ENCODE measurements around the gene MED16. TPM values are rescaled to one million over a fixed set of nuclear protein-coding genes. Genes with fewer than 3 reads are reported as not detected.

Gene MED16
- total and polyA plus RNA-seq, 2 of the 13 experiments (the other 11 are each of a cell fraction or from before 2014, with no cell fraction given), result 13.3 to 14.8 TPM

DNA sequence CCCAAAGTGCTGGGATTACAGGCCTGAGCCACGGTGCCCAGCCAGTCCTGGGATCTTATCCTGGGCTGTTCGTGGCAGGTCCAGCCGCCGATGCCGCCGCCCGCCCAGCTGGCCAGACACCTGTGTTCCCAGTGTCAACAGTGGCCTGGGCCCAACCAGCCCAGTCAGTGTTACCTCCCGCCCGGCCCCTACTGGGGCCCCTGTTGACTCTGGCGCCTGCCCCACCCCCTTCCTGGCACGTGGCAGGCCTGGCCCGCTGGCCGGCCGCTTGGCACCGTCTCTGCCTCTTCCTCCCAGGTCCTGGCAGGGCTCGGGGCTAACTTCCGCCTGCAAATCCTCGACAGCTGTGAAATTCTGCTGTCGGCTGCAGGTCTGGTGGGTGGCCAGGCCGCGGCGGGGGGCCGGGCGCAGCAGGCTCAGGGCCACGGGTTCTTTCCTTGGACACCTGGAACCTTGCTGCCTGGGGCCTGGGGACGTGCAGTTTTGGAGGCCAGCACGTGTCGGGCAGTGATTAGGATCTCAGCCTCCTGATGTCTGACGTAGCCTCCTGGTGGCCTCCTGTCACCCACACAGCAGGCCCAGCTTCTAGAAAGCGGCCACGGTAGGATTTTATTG is 42.0 kb upstream of the MED16 start (continued):
- TF ChIP-seq, protein P1, sequence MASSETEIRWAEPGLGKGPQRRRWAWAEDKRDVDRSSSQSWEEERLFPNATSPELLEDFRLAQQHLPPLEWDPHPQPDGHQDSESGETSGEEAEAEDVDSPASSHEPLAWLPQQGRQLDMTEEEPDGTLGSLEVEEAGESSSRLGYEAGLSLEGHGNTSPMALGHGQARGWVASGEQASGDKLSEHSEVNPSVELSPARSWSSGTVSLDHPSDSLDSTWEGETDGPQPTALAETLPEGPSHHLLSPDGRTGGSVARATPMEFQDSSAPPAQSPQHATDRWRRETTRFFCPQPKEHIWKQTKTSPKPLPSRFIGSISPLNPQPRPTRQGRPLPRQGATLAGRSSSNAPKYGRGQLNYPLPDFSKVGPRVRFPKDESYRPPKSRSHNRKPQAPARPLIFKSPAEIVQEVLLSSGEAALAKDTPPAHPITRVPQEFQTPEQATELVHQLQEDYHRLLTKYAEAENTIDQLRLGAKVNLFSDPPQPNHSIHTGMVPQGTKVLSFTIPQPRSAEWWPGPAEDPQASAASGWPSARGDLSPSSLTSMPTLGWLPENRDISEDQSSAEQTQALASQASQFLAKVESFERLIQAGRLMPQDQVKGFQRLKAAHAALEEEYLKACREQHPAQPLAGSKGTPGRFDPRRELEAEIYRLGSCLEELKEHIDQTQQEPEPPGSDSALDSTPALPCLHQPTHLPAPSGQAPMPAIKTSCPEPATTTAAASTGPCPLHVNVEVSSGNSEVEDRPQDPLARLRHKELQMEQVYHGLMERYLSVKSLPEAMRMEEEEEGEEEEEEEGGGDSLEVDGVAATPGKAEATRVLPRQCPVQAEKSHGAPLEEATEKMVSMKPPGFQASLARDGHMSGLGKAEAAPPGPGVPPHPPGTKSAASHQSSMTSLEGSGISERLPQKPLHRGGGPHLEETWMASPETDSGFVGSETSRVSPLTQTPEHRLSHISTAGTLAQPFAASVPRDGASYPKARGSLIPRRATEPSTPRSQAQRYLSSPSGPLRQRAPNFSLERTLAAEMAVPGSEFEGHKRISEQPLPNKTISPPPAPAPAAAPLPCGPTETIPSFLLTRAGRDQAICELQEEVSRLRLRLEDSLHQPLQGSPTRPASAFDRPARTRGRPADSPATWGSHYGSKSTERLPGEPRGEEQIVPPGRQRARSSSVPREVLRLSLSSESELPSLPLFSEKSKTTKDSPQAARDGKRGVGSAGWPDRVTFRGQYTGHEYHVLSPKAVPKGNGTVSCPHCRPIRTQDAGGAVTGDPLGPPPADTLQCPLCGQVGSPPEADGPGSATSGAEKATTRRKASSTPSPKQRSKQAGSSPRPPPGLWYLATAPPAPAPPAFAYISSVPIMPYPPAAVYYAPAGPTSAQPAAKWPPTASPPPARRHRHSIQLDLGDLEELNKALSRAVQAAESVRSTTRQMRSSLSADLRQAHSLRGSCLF (CRISPR knock-in tag; IDR thresholded peaks at IDR 0.05; ENCODE audit: borderline replicate concordance), result no peak
- TF ChIP-seq, protein P2, sequence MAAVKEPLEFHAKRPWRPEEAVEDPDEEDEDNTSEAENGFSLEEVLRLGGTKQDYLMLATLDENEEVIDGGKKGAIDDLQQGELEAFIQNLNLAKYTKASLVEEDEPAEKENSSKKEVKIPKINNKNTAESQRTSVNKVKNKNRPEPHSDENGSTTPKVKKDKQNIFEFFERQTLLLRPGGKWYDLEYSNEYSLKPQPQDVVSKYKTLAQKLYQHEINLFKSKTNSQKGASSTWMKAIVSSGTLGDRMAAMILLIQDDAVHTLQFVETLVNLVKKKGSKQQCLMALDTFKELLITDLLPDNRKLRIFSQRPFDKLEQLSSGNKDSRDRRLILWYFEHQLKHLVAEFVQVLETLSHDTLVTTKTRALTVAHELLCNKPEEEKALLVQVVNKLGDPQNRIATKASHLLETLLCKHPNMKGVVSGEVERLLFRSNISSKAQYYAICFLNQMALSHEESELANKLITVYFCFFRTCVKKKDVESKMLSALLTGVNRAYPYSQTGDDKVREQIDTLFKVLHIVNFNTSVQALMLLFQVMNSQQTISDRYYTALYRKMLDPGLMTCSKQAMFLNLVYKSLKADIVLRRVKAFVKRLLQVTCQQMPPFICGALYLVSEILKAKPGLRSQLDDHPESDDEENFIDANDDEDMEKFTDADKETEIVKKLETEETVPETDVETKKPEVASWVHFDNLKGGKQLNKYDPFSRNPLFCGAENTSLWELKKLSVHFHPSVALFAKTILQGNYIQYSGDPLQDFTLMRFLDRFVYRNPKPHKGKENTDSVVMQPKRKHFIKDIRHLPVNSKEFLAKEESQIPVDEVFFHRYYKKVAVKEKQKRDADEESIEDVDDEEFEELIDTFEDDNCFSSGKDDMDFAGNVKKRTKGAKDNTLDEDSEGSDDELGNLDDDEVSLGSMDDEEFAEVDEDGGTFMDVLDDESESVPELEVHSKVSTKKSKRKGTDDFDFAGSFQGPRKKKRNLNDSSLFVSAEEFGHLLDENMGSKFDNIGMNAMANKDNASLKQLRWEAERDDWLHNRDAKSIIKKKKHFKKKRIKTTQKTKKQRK (IDR thresholded peaks at IDR 0.05; ENCODE audit: low read length), result no peak
- TF ChIP-seq ZMYM4 (CRISPR knock-in tag; IDR thresholded peaks at IDR 0.05) (peak; percentile 48; the same call in 1 of the 2 replicates), ZNF446 (CRISPR knock-in tag; IDR thresholded peaks at IDR 0.05) (no peak), ZNF136 (CRISPR knock-in tag; IDR thresholded peaks at IDR 0.05; ENCODE audit: low read depth) (peak; percentile 86; the same call in 1 of the 2 replicates), CEBPG (CRISPR knock-in tag; IDR thresholded peaks at IDR 0.05) (peak; percentile 51), MYNN (CRISPR knock-in tag; IDR thresholded peaks at IDR 0.05; ENCODE audit: low read depth) (peak; percentile 79; the same call in 1 of the 2 replicates), LCORL (IDR thresholded peaks at IDR 0.05) (no peak), LCORL (CRISPR knock-in tag; IDR thresholded peaks at IDR 0.05) (peak; percentile 97), SIN3A (IDR thresholded peaks at IDR 0.05; ENCODE audit: borderline replicate concordance, low read depth, low read length) (peak; percentile 92), RFX5 (IDR thresholded peaks at IDR 0.05; ENCODE audit: low read depth, low read length) (no peak), ZNF781 (CRISPR knock-in tag; IDR thresholded peaks at IDR 0.05; ENCODE audit: borderline replicate concordance, not compliant biosample characterization) (peak; percentile 81), SNAI1 (CRISPR knock-in tag; IDR thresholded peaks at IDR 0.05; ENCODE audit: borderline replicate concordance) (peak; percentile 91; the same call in 1 of the 2 replicates)
- TF ChIP-seq, protein P3, sequence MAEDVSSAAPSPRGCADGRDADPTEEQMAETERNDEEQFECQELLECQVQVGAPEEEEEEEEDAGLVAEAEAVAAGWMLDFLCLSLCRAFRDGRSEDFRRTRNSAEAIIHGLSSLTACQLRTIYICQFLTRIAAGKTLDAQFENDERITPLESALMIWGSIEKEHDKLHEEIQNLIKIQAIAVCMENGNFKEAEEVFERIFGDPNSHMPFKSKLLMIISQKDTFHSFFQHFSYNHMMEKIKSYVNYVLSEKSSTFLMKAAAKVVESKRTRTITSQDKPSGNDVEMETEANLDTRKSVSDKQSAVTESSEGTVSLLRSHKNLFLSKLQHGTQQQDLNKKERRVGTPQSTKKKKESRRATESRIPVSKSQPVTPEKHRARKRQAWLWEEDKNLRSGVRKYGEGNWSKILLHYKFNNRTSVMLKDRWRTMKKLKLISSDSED (CRISPR knock-in tag; IDR thresholded peaks at IDR 0.05), result no peak
- TF ChIP-seq, protein P4, sequence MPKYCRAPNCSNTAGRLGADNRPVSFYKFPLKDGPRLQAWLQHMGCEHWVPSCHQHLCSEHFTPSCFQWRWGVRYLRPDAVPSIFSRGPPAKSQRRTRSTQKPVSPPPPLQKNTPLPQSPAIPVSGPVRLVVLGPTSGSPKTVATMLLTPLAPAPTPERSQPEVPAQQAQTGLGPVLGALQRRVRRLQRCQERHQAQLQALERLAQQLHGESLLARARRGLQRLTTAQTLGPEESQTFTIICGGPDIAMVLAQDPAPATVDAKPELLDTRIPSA (CRISPR knock-in tag; IDR thresholded peaks at IDR 0.05; ENCODE audit: borderline replicate concordance), result no peak
- TF ChIP-seq, protein P5, sequence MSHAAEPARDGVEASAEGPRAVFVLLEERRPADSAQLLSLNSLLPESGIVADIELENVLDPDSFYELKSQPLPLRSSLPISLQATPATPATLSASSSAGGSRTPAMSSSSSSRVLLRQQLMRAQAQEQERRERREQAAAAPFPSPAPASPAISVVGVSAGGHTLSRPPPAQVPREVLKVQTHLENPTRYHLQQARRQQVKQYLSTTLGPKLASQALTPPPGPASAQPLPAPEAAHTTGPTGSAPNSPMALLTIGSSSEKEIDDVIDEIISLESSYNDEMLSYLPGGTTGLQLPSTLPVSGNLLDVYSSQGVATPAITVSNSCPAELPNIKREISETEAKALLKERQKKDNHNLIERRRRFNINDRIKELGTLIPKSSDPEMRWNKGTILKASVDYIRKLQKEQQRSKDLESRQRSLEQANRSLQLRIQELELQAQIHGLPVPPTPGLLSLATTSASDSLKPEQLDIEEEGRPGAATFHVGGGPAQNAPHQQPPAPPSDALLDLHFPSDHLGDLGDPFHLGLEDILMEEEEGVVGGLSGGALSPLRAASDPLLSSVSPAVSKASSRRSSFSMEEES (CRISPR knock-in tag; IDR thresholded peaks at IDR 0.05), result peak; percentile 94
